ENCODE data around the gene ELF1. TPM values are rescaled to one million over a fixed set of nuclear protein-coding genes. Genes with fewer than 3 reads are reported as not detected.
A peak's percentile ranks its signal among the peaks of the same experiment; 100 is the strongest.
"Not testable (repeated sequence)": the region's sequence is repeated elsewhere in the genome, so short reads cannot be mapped to it uniquely, and the experiment has no call there.

ELF1 gene
- total RNA-seq, 1 donor from 2014 or later, result 122 TPM

DNA sequence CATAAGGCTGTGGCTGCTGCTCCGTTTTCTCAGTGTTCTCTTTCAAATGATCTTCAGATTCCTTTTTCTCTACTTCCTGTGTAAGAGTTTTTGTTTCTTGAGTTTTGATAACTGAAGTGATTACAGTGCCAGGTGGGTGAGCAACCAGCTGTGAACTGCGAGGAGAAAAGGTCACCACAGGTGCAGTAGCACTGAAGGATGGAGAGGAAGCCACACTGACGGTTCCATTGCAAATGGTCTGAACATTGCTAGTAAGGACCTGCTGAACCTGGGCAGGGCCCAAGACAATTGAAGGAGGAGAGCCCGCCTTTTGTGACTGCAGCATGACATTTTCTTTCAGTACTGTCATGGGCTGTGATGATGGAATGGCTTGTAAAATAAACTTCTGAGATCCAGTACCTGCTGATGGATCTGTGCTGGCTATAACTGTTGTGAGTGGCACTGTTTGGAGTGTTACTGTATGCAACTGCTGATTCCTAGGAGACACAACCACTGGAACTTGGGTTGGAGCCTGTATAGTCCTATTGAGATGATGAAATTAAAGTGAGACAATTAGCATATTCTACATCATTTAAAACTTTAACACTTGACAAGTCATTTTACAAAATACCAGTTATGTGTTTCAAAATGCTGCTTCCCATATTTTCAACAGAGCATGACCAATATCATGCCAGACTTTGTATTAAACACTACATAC lies 85.5 kb downstream of the ELF1 start:
- no peak for DNase-seq (ENCODE audit: low read depth)

DNA sequence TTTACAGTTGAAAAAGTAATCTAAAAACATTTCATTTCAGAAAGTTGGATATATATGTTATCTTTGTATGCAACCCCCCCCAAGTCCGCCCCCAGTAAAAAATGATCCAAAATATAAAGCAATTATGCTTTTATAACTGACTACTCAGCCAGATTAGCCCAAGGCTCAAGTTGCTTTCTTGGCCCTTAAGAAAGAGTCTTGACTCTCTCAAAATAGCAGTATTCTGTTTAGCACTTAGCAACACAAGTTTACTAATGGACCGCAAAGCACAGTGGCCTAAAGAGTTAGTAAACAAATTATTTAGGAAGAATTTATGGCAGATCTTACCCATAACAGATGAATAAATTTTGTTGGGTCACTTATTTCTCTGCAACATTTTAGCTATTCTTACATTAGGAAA lies 86.9 kb downstream of the ELF1 start:
- DNase-seq (ENCODE audit: low read depth), result no peak

DNA sequence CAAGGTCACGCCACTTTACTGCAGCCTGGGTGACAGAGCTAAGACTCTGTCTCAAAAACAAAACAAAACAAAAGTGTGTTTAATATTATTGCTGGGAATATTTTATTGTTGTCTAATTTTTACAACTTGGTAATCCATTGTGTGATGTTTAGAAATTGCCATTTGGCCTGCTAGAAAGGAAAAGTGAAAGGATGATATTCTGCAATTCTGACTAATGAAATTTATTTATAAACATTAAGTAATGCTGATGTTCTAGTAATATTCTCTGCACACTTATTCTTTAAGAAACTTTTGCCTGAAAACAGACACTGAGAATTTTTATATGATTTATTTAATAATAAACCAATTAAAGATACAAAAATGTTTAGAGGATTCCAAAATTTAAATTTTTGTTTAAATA lies 87.4 kb downstream of the ELF1 start:
- no peak for DNase-seq (ENCODE audit: low read depth)

DNA sequence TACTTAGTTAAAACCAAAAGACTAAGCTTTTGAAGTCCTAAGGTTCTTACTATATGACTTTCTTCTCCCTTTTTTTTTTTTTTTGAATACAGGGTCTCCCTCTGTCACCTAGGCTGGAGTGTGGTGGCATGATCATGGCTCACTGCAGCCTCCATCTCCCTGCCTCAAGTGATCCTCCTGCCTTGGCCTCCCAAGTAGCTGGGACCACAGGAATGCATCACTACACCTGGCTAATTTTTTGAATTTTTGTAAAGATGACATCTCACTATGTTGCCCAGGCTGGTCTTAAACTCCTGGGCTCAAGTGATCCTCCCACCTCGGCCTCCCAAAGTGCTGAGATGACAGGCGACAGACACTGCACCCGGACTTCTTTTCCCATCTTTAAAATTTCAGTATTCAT lies 89.2 kb downstream of the ELF1 start:
- DNase-seq (ENCODE audit: low read depth), result not testable (repeated sequence)

DNA sequence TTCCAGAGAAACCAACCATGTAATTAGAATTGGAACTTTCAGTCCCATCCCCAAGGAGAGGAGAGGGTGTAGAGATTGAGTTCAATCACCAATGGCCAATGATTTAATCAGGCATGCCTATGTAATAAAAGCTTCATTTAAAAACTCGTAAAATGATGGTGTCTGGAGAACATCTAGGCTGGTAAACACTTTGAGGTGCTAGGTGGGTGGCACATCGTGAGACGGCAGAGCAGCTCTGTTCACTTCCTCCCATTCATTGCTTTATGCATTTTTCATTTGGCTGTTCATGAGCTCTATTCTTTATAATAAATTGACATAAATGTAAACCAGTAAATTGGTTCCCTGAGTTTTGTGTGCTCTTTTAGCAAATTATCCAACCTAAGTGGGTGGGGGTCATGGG lies 90.1 kb downstream of the ELF1 start:
- no peak for DNase-seq (ENCODE audit: low read depth)

DNA sequence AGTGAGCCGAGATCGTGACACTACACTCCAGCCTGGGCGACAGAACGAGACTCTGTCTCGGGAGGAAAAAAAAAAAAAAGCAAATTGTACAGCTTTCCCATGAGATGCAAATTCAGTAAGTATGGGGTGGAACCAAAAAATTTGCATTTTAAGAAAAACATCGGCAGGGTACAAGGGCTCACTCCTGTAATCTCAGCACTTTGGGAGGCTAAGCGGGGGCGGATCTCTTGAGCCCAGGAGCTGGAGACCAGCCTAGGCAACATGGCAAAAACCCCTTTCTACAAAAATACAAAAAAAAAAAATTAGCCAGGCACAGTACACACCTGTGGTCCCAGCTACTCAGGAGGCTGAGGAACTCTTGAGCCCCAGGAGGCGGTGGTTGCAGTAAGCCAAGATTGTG lies 91.2 kb downstream of the ELF1 start:
- DNase-seq (ENCODE audit: low read depth), result no peak

DNA sequence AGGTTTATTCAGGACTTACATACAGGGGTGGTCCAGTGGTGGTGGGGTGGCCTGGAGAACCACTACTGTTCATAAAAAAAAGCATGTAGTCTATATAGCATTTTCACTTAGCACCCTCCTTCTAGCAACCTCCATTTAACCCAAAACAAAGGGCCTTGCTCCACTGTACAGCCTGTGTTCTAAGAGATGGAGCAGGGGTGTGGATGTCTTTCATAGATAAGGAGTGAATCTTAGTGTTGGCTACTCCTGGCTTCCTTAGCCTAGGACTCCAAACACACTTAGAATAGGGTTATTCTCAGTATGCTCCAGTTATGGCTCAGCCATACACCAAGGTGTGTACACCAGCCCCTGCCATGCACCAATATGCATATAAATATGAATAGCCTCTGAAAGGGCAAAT lies 95.2 kb downstream of the ELF1 start:
- DNase-seq (ENCODE audit: low read depth), result no peak

DNA sequence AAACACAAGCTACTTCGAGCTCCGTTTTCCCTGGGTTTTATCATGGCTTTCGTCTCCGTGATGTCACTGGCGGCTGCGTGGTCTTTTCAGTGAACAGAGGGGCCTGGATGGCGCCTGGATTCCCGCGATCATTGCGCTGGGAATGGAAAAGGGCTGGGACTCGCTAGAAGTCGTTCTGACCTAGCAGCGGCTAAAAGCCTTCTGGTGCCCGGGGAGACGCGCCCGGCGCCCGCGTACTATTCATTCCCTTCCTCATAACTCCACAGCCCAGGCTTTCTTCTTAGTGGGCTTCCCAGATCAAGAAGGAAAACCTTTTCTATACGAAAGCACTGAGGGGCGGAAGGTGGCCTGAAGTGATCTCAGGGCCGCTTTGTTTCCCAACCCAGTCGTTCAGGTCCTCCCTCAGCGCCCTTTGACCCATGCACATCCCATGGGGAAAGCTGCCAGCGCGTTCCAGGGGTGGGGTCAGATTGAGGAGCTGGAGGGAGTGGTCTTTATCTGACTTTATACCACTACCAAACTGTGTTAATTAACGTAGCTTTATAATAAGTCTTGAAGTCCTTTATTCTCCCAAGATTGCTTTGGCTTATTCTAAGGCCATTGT lies 96.6 kb downstream of the ELF1 start:
- no peak for DNase-seq (ENCODE audit: low read depth)

DNA sequence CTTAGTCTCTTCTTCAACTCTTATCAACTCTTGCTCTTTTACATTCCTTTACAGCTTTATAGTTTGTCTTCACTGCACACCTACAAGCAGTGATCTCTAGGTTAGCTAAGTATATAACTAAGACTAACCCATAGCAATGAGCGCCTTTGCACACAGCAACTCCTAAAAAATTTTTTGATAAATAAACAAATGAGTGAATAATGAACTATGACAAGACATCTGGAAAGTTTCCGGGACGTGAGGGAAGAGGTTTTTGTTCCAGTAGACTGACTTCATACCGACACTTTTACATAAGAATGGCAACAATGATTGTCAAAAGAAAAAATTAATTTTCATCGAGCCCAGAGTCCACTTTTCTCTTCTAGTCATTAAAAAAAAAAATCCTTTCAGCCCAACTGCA lies 98.3 kb downstream of the ELF1 start:
- peak; percentile 3 for DNase-seq (ENCODE audit: low read depth)

DNA sequence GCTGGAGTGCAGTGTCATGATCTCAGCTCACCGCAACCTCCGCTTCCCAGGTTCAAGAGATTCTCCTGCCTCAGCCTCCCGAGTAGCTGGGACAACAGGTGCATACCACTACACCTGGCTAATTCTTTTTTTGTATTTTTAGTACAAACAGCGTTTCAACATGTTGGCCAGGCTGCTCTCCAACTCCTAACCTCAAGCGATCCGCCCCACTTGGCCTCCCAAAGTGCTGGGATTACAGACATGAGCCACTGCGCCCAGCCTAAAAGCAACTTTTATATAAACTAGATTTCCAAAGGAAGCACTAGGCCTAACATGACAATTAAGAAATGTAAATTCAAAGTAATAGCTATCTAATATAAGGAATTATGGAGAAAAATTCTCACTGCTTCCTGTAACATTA lies 99.2 kb downstream of the ELF1 start:
- DNase-seq (ENCODE audit: low read depth), result not testable (repeated sequence)

DNA sequence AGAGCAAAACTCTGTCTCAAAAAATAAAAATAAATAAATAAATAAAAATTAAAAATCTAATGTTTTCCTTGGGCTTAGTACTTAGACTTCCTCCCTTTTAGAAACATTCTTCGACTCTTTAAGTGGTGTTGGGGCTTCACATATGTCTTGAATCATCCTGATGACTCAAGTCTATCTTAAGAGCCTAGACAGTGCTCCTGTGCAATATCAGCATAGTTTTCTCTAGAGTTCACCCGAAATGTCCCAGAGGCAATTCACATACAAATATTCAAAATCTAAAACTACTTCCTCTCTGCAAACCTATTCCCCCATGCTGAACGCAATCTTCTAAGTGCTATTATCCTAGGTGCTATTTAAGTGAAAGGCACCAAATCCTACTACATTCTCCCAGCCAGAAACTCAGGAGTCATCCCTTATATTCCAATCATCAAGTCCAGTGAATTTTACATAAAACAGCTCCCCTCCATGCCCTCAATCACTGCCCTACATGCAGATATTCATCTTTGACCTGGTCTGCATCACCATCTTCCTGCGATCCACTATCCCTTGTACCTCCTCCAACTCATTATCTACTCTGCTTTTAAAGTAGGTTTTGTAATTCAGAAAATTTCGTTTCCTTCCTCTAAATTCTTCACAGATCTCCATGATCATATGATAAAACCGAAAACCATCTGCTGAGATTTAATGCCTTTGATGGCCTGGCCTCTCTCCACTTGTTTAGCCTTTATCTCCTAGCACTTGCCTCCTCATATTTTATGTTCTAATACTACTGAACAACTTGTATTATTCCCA lies 102.7 kb downstream of the ELF1 start:
- DNase-seq (ENCODE audit: low read depth), result no peak

DNA sequence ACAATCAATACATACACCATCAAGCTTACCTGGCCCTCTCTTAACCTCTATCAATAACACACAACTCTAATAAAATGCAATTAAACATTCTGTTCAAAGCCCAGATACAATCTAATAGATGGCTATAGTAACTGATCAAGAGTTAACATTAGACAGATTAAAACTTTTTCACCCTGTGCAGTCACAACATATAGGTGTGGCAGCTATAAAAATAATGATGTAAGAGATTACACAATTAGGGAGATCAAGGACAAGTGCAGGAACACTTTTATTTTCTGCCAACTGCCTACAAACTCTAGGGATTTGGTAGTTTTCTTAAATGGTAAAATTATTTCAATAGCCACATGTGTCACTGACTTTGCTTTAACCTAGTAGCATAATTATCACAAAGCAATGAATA lies 104.3 kb downstream of the ELF1 start:
- DNase-seq (ENCODE audit: low read depth), result not testable (repeated sequence)

DNA sequence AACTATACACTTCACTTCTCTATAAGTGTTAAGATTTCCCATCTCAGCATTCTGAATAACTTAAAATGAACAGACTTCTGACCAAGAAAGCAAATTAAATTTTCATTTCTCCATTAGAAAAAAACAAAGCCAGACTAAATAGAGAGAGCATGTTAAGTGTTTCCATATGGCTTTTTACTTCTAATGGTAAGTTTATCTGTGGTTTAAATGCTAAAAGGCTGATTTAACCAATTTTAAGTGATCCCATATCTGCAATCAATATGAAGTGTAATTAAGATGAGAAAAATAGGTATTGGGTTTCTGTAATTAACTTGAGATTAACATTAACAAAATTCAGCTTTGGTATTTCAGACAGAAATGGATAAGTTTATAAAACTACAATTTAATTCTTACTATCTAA lies 107.8 kb downstream of the ELF1 start:
- no peak for DNase-seq (ENCODE audit: low read depth)

DNA sequence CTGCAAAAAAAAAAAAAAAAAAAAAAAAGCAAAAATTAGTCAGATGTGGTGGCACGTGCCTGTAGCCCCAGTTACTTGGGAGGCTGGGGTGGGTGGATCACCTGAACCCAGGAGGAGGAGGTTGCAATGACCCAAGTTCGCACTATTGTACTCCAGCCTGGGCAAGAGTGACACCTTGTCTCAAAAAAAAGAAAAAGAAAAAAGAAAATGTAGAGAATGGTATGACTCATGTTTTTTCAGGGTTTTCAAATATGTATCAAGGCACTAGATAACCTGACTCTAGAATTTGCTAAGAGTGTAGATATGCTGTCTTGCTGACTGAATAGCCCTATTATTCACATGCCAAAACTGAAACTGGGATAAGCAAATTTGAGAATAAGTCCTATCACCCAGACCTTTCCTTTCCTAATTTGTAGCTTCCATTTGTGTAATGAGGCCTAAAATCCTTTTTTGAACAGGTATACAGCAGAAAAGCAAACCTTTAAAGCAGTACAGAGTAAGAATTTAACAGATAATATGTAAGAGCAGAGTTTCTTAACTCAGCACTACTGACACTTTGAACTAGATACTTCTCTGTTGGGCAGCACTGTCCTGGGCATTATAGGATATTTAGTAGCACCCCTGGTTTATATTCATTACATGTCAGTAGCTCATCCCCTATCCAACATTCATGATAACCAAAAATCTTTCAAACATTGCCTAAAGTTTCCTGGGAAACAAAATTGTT lies 108.6 kb downstream of the ELF1 start:
- no peak for DNase-seq (ENCODE audit: low read depth)

DNA sequence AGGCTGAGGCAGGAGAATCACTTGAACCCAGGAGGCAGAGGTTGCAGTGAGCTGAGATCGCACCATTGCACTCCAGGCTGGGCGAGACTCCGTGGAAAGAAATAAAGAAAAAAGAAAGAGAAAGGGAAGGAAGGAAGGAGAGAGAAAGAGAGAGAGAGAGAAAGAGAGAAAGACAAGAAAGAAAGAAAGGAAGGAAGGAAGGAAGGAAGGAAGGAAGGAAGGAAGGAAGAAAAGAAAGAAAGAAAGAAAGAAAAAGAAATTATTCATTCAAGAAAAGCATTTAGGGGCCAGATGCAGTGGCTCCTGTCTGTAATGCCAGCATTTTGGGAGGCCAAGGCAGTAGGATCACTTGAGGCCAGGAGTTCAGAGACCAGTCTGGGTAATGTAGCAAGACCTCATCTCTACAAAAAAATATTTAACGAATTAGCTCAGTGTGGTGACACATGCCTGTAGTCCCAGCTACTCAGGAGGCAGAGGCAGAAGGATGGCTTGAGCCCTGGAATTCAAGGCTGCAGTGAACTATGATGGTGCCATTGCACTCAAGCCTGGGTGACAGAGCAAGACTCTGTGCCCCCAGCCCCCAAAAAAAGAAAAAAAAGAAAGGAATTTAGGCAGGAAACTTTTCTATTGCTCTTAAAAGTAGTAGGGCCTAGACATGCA lies 109.4 kb downstream of the ELF1 start:
- DNase-seq (ENCODE audit: low read depth), result not testable (repeated sequence)

DNA sequence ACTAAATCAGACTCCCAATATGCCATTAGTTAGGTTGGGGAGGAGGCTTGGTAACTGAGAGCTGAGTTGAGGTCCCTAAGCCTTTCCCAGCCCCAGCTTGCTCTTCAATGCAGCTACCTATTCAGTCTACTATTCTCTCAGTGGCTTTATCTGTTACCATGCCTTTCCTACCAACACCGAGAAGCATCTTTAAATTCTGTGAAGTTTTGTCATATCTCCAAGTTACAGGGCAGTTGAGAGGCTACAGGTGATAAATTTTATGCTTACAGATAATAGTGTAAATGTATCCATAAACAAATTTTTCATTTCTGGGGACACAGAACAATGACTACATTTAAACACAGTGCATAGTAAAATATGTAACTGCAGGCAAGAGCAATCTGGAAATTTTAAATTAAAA lies 110.6 kb downstream of the ELF1 start:
- no peak for DNase-seq (ENCODE audit: low read depth)

DNA sequence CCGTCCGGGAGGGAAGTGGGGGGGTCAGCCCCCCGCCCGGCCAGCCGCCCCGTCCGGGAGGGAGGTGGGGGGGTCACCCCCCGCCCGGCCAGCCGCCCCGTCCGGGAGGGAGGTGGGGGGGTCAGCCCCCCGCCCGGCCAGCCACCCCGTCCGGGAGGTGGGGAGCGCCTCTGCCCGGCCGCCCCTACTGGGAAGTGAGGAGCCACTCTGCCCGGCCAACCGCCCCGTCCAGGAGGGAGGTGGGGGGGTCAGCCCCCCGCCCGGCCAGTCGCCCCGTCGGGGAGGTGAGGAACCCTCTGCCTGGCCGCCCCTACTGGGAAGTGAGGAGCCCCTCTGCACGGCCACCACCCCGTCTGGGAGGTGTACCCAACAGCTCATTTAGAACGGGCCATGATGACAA lies 118.1 kb downstream of the ELF1 start:
- DNase-seq (ENCODE audit: low read depth), result not testable (repeated sequence)

DNA sequence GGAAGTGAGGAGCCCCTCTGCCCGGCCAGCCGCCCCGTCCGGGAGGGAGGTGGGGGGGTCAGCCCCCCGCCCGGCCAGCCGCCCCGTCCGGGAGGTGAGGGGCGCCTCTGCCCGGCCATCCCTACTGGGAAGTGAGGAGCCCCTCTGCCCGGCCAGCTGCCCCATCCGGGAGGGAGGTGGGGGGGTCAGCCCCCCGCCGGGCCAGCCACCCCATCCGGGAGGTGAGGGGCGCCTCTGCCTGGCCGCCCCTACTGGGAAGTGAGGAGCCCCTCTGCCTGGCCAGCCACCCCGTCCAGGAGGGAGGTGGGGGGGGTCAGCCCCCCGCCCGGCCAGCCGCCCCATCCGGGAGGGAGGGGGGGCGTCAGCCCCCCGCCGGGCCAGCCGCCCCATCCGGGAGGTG lies 118.5 kb downstream of the ELF1 start:
- DNase-seq (ENCODE audit: low read depth), result not testable (repeated sequence)

DNA sequence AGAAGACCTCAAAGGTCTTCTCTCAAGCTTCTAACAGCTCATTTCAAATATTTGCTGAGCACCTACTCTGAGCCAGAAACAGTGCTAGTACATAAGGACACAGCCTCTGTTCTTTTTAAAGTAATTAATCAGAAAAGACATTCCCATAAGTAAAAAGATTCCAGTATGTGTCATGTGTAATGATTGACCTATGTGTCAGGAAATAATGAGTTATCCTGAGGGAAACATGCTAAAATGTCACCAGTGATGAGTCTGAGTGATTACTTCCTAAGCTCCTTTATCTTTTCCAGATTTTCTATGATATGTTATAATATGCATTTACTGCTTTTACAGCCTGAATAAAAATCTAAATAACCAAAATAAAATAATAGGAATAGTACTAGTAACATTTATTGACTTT lies 122.1 kb downstream of the ELF1 start:
- DNase-seq (ENCODE audit: low read depth), result peak; percentile 33

DNA sequence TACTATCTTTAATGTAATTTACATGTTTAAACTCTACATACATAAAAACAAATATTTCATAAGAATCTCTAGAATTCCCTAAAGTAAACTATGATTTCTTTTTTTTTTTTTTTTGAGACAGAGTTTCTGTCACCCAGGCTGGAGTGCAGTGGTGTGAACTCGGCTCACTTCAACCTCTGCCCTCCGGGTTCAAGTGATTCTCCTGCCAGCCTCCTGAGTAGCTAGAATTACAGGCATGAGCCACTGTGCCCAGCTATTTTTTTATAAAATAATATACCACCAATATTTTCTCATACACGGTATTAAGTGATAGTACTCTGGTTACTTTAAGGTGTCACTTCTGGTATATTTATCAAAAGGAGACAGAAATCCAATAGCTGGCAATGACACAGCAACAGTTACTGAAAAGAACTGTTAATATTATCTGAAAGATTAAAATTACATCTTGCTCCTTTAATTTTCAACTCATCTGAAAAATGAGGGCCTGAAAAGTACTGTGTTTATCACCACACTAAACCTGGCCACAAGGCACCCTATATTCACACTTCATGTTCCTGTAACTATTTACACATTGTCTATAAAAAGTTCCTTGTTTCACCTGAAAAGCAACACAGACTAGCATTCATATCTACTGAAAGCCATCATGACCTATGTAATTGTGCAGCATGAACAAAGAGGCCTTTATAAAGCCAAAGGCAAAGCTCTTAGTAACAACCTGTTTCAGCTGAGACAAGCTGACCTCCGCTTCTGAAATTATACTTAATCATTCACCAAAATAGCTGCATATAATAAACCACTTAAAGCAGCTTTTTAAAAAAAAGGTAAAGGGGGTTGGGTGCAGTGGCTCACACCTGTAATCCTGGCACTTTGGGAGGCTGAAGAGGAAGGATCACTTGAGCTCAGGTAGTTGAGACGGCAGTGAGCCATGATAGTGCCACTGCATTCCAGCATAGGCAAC lies 123.6 kb downstream of the ELF1 start:
- DNase-seq (ENCODE audit: low read depth), result peak; percentile 79

DNA sequence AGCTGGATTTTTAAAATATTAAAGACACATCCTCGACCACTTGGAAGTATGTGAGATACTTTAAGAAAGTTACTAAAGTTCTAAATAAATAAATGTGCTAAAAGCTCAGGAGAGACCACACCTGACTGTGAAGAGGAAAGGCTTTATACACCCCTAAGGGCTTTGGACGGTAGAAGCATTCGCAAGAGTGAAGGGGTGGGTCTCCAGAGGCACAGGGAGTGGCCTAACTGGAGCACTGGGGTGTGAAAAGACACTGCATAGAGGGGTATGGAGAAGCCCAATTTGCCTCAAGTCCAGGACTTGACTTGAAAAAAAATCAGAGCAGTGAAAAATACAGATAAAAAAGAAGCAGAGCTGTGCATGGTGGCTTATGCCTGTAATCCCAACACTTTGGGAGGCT lies 125.5 kb downstream of the ELF1 start:
- DNase-seq (ENCODE audit: low read depth), result not testable (repeated sequence)
